Sigmoid colon (tissue), 7 donors: ENCODE measurements around the gene INO80B. TPM values are rescaled to one million over a fixed set of nuclear protein-coding genes. Genes with fewer than 3 reads are reported as not detected.
"Not testable (repeated sequence)": the region's sequence is repeated elsewhere in the genome, so short reads cannot be mapped to it uniquely, and the experiment has no call there.

Experiments
- DNase-seq: peaks from one replicate; pipeline ENCODE4 v3.0.0-alpha.2; 2019
- H3K27ac ChIP-seq, 4 donors: fragments of 200-600 bp; sonication (generic); one replicate each; pipeline ENCODE4 v1.5.1; 2016 to 2019; ENCODE audit warnings: mild to moderate bottlenecking in 1 of 4
- H3K27me3 ChIP-seq, 3 donors: fragments of 200-600 bp; sonication (generic); one replicate each; pipeline ENCODE4 v1.5.1; 2019; ENCODE audit warnings: mild to moderate bottlenecking in 1 of 3
- H3K36me3 ChIP-seq, 4 donors: fragments of 200-600 bp; sonication (generic); one replicate each; pipeline ENCODE4 v1.5.1; 2016 to 2019
- H3K4me1 ChIP-seq, 4 donors: fragments of 200-600 bp; sonication (generic); one replicate each; pipeline ENCODE4 v1.5.1; 2017 to 2019
- H3K4me3 ChIP-seq, 4 donors: fragments of 200-600 bp; sonication (generic); one replicate each; pipeline ENCODE4 v1.5.1; 2017 to 2019; ENCODE audit warnings: mild to moderate bottlenecking in 2 of 4, moderate library complexity in 1 of 4
- H3K9me3 ChIP-seq, 4 donors: fragments of 200-600 bp in 3 of 4; sonication (generic) in 3 of 4; one replicate each; pipeline versions ENCODE4 v1.5.1 to v1.6.1; 2013 to 2019
- EP300 ChIP-seq, 4 donors: sonication (generic); formaldehyde crosslinking; IDR thresholded peaks; one replicate each; pipeline ENCODE4 v1.6.1; 2017; ENCODE audit warnings: antibody characterized with exemption in 4 of 4
- POLR2A ChIP-seq, 2 donors: fragments of 450-650 bp; IDR thresholded peaks; one replicate each; pipeline ENCODE4 v1.6.1; 2016; ENCODE audit warnings: antibody characterized with exemption in 2 of 2, mild to moderate bottlenecking in 2 of 2, moderate library complexity in 2 of 2
- POLR2AphosphoS5 ChIP-seq, 4 donors: sonication (generic); formaldehyde crosslinking; IDR thresholded peaks; one replicate each; pipeline ENCODE4 v1.6.1; 2017; ENCODE audit warnings: antibody characterized with exemption in 4 of 4
- WGBS, 2 donors: extraction: QIAGEN DNeasy Blood & Tissue Kit; methylation state at CpG; one replicate each; pipeline ENCODE4 v1.1.7; 2013; 5-methylcytosine and 5-hydroxymethylcytosine counted together
- intact Hi-C: fragments of 100-400 bp; cut with DNase I; formaldehyde crosslinking; loops from one replicate; pipeline ENCODE4 v1.15.1; 2023
- polyA plus RNA-seq, 3 donors: library from polyadenylated mRNA; stranded (reverse); fragments of 200-250 nt; gene quantifications; one replicate each; pipeline ENCODE4 v1.2.3, GENCODE V29; 2013
- total RNA-seq, 4 donors: library from RNA; depleted of rRNA; stranded (reverse); fragments of >200 nt; gene quantifications; one replicate each; pipeline ENCODE4 v1.1.0, GENCODE V29; 2016
- TF ChIP-seq, protein P1 (sequence below), 4 experiments: fragments of 450-650 bp in 3 of 4; fragments of 200-600 bp in 1 of 4; IDR thresholded peaks; one replicate each; pipeline ENCODE4 v1.5.1; 2016 to 2019; ENCODE audit warnings: antibody characterized with exemption in 4 of 4, mild to moderate bottlenecking in 3 of 4, moderate library complexity in 2 of 4
- donor health status: healthy with polysubstance abuse.
- donor health status: Bipolar disorder and iron deficiency.
- donor health status: healthy.

INO80B gene
- total and polyA plus RNA-seq, 7 donors: 7.5 to 41.8 (median 19.2) TPM

DNA sequence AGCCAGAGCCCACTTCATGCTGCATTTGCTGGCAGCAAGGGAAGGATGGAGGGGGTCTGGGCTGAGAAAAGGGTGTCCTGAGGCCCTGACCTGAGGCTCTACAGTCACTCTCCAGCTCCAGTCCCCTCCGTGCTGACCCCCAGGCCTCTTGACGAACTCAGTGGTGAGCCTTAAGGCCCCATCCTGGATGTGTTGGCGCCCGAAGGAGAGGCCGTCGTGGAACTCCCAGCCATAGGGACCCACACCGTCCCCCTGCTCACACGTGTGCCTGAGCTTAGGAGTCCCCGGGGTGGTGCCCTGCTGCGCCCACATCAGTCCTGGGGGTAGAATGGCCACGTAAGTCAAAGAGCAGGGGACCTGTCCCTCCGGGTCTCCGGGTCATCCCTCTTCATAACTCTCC is 9.5 kb downstream of the INO80B start:
- no peaks in the 10 kb centered on the region for H3K27me3 ChIP-seq
- H3K36me3 ChIP-seq: peaks cover 7 to 21% (median 10%) of the 10 kb centered on the region in 4 donors
- no peak for DNase-seq
- peak overlapping the region; percentile 62 to 98 (median 86) for H3K4me3 ChIP-seq
- 3 to 11% methylated on average over 13 of the region's 13 CpGs for WGBS, 2 donors
- intact Hi-C loops: no loop called here
- H3K4me1 ChIP-seq: peaks cover 0 to 26% (median 21%) of the 10 kb centered on the region in 4 donors
- no peaks in the 10 kb centered on the region for H3K9me3 ChIP-seq
- peak overlapping the region; percentile 85 to 89 (median 88) for H3K27ac ChIP-seq
- TF ChIP-seq EP300 (IDR thresholded peaks at IDR 0.05) (no peak), POLR2A (IDR thresholded peaks at IDR 0.05) (no peak), POLR2AphosphoS5 (IDR thresholded peaks at IDR 0.05) (no peak)
- TF ChIP-seq, protein P1, sequence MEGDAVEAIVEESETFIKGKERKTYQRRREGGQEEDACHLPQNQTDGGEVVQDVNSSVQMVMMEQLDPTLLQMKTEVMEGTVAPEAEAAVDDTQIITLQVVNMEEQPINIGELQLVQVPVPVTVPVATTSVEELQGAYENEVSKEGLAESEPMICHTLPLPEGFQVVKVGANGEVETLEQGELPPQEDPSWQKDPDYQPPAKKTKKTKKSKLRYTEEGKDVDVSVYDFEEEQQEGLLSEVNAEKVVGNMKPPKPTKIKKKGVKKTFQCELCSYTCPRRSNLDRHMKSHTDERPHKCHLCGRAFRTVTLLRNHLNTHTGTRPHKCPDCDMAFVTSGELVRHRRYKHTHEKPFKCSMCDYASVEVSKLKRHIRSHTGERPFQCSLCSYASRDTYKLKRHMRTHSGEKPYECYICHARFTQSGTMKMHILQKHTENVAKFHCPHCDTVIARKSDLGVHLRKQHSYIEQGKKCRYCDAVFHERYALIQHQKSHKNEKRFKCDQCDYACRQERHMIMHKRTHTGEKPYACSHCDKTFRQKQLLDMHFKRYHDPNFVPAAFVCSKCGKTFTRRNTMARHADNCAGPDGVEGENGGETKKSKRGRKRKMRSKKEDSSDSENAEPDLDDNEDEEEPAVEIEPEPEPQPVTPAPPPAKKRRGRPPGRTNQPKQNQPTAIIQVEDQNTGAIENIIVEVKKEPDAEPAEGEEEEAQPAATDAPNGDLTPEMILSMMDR (IDR thresholded peaks at IDR 0.05): no peak

DNA sequence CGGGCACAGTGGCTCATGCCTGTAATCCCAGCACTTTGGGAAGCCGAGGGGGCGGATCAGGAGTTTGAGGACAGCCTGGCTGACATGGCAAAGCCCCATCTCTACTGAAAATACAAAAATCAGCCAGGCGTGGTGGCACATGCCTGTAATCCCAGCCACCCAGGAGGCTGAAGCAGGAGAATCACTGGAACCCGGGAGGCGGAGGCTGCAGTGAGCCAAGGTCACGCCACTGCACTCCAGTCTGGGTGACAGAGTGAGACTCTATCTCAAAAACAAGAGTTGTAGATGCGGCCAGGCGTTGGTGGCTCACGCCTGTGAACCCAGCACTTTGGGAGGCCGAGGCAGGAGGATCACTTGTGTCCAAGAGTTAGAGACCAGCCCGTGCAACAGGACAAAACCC is 15.9 kb downstream of the INO80B start:
- not testable (repeated sequence) for H3K4me3 ChIP-seq, DNase-seq, H3K9me3 ChIP-seq, H3K27me3 ChIP-seq, H3K27ac ChIP-seq
- peaks cover 0 to 28% (median 27%) of the 10 kb centered on the region in 4 donors for H3K4me1 ChIP-seq
- WGBS, 2 donors: 92 to 96% methylated on average over 12 of the region's 12 CpGs
- intact Hi-C loops: loop anchor here (10.0 kb wide), 2 partner anchors 546 to 646 kb away; partner anchors contain the start of genes DGUOK and STAMBP
- H3K36me3 ChIP-seq: peaks cover 0 to 18% (median 15%) of the 10 kb centered on the region in 4 donors

DNA sequence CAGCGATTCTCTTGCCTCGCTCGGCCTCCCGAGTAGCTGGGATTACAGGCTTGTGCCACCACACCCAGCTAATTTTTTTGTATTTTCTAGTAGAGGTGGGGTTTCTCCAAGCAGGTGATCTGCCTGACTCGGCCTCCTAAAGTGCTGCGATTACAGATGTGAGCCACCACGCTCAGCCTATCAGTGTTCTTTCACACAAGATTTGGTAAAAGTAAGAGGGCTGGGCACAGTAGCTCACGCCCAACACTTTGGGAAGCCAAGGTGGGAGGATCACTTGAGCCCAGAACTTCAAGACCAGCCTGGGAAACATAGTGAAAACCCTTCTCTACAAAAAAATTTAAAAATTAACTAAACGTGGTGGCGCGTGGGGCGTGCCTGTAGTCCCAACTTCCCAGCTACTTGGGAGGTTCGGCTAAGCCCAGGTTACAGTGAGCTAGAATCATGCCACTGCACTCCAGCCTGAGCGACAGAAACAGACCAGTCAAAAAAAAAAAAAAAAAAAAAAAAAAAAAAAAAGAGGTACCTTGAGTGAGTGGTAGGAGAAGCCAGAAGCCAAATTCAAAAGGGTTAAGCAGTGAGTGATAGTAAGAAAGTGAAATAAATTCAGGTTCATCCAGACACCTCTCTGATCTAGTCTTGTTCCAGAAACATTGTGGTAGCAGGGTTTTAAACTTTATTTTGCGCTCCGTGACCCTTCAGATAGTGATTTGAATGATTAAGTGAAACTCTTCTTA is 16.6 kb downstream of the INO80B start:
- Histone ChIP-seq H3K27me3 (no peaks in the 10 kb centered on the region), H3K9me3 (no peaks in the 10 kb centered on the region), H3K36me3 (peaks cover 0 to 22% (median 16%) of the 10 kb centered on the region in 4 donors), H3K4me3 (peak overlapping the region; percentile 43 to 71 (median 64)), H3K4me1 (peaks cover 0 to 23% (median 21%) of the 10 kb centered on the region in 4 donors), H3K27ac (peak overlapping the region; percentile 85 to 92 (median 88))
- intact Hi-C loops: loop anchor here (10.0 kb wide), 2 partner anchors 547 to 647 kb away; partner anchors contain the start of genes DGUOK and STAMBP
- WGBS, 2 donors: 17 to 58% methylated on average over 16 of the region's 16 CpGs
- TF ChIP-seq POLR2AphosphoS5 (IDR thresholded peaks at IDR 0.05): no peak
- no peak for TF ChIP-seq EP300 (IDR thresholded peaks at IDR 0.05)
- TF ChIP-seq, protein P1 (IDR thresholded peaks at IDR 0.05): no peak
- no peak for TF ChIP-seq POLR2A (IDR thresholded peaks at IDR 0.05)
- no peak for DNase-seq

DNA sequence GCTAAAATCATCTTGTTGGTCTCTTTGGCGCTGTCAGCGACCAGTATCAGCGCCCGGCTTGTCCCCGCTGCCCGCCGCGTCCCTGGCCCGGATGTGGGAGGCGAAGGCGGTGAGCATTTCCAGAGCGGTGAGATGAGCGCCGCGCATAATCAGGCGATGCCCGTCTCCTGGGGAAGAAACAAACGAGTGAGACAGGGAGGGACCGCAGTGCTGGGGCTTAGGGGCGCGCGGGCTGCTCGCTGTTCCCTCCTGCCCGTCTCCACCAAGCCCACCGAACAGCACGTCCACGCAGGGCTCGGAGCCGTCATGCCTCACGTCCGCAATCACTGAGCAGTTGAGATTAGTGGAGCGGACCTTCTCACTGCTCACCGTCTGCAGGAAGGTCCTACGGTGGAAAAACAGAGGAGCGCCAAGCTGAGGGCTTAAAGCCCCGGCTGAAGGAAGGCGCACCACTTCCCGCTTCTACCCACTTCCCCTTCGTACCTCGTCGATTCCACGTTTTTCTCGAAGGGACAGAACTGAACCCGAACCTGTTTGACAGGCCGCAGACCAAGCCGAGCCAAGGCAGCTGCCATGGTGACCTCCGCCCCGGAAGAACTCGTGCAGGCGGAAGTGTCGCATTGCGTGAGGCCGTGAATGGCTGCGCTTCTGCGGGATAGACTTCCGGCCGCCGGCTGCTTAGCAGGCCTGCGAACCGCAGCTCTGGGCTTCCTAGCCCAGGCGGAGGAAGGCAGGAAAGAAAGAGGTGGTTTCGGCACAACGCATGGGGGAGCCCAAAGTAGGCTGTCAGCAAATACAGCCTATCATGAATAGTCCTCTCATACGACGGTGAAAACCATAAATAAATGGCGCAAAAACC is 17.4 kb downstream of the INO80B start, which contains the start of gene MRPL53:
MRPL53 (minus strand) TSS at position 595 of the 859 bp plus-strand sequence; CDS start at position 575, 20 bp downstream.
- peak within 1 kb of the TSS; percentile 43 to 71 (median 64) for H3K4me3 ChIP-seq
- TF ChIP-seq POLR2A (IDR thresholded peaks at IDR 0.05) (peak; percentile 82 to 85), POLR2AphosphoS5 (IDR thresholded peaks at IDR 0.05) (peak; percentile 88 to 99 (median 96)), EP300 (IDR thresholded peaks at IDR 0.05) (no peak)
- H3K9me3 ChIP-seq: no peaks in the 10 kb centered on the region
- peaks cover 0 to 29% (median 17%) of the 10 kb centered on the region in 4 donors for H3K36me3 ChIP-seq
- peaks cover 0 to 23% (median 21%) of the 10 kb centered on the region in 4 donors for H3K4me1 ChIP-seq
- peak within 1 kb of the TSS; percentile 85 to 92 (median 88) for H3K27ac ChIP-seq
- no peaks in the 10 kb centered on the region for H3K27me3 ChIP-seq
- 0 to 1% methylated on average over 66 of the region's 66 CpGs for WGBS, 2 donors
- peak; percentile 96 for DNase-seq
- intact Hi-C loops: loop anchor here (10.0 kb wide), 2 partner anchors 548 to 648 kb away; partner anchors contain the start of genes DGUOK and STAMBP

DNA sequence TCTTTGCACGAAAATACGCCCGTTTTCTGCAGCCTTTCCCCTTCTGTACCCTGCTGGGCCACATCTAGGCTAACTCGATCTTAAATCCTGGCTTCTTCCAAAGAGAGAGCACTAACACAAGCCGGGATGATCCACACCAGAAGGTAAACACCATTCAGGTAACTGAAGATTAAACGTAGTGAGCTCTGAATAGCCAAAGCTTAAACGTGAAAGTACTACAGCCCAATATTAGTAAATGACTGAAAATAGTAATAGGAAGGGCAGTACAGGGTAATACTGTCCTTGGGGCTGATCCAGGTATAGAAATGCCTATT is 18.0 kb downstream of the INO80B start:
- H3K4me1 ChIP-seq: peaks cover 0 to 23% (median 21%) of the 10 kb centered on the region in 4 donors
- H3K36me3 ChIP-seq: peaks cover 0 to 34% (median 19%) of the 10 kb centered on the region in 4 donors
- 3 to 9% methylated on average over 7 of the region's 7 CpGs for WGBS, 2 donors
- DNase-seq: no peak
- H3K27ac ChIP-seq: peak overlapping the region; percentile 85 to 92 (median 88)
- TF ChIP-seq POLR2A (IDR thresholded peaks at IDR 0.05) (no peak), POLR2AphosphoS5 (IDR thresholded peaks at IDR 0.05) (no peak), EP300 (IDR thresholded peaks at IDR 0.05) (no peak)
- TF ChIP-seq, protein P1 (IDR thresholded peaks at IDR 0.05): no peak
- intact Hi-C loops: loop anchor here (10.0 kb wide), 2 partner anchors 548 to 648 kb away; partner anchors contain the start of genes DGUOK and STAMBP
- H3K9me3 ChIP-seq: no peaks in the 10 kb centered on the region
- H3K27me3 ChIP-seq: no peaks in the 10 kb centered on the region
- H3K4me3 ChIP-seq: peak overlapping the region; percentile 43 to 71 (median 64)
